HepG2 (cell line): ENCODE data around the gene CCDC3.

Source experiments
- CREB1 ChIP-seq, 2 experiments: fragments of 450-650 bp in 1 of 2; IDR thresholded peaks; 2 replicates each; pipeline ENCODE4 v1.6.1; 2016 to 2017; ENCODE audit warnings: control low read depth in 1 of 2, mild to moderate bottlenecking in 1 of 2, missing compliant biosample characterization in 1 of 2, missing genetic modification characterization in 1 of 2
- HHEX ChIP-seq: IDR thresholded peaks from 2 replicates; pipeline ENCODE4 v1.6.1; 2016; ENCODE audit warnings: control low read depth
- MLX ChIP-seq: IDR thresholded peaks from 2 replicates; pipeline ENCODE4 v1.6.1; 2016
- MTF1 ChIP-seq: sonication (generic); formaldehyde crosslinking; IDR thresholded peaks from 2 replicates; pipeline ENCODE4 v1.5.0; 2020; ENCODE audit warnings: missing genetic modification reagents
- MXD4 ChIP-seq: IDR thresholded peaks from 2 replicates; pipeline ENCODE4 v1.6.1; 2016; ENCODE audit warnings: mild to moderate bottlenecking, missing biosample characterization, missing genetic modification reagents
- NR2F6 ChIP-seq, 2 experiments: IDR thresholded peaks; 2 replicates each; pipeline ENCODE4 v1.6.1; 2016; ENCODE audit warnings: antibody characterized with exemption in 1 of 2, mild to moderate bottlenecking in 1 of 2
- PLRG1 ChIP-seq: fragments of 450-650 bp; conservative IDR thresholded peaks from 2 replicates; pipeline ENCODE4 v1.6.1; 2016
- SMARCC2 ChIP-seq: fragments of 450-650 bp; IDR thresholded peaks from 2 replicates; pipeline ENCODE4 v1.6.1; 2017; ENCODE audit warnings: antibody characterized with exemption, mild to moderate bottlenecking
- TCF12 ChIP-seq, 2 experiments: fragments of 450-650 bp in 1 of 2; sonication (generic) in 1 of 2; formaldehyde crosslinking in 1 of 2; IDR thresholded peaks; 2 replicates each; pipeline versions ENCODE4 v1.6.1 to v1.8.0; 2017 to 2022; ENCODE audit warnings: antibody characterized with exemption in 1 of 2, mild to moderate bottlenecking in 1 of 2, missing genetic modification reagents in 1 of 2, moderate library complexity in 1 of 2
- ZNF556 ChIP-seq: sonication (generic); formaldehyde crosslinking; IDR thresholded peaks from 2 replicates; pipeline ENCODE4 v1.4.0; 2020; ENCODE audit warnings: mild to moderate bottlenecking, missing genetic modification reagents, borderline replicate concordance

GRCh38 chr10:12888470-12888869 is 113.0 kb downstream of the CCDC3 start:
- TF ChIP-seq NR2F6 (IDR thresholded peaks at IDR 0.05): no peak
- TF ChIP-seq NR2F6 (CRISPR knock-in tag; IDR thresholded peaks at IDR 0.05): no peak
- no peak for TF ChIP-seq MLX (CRISPR knock-in tag)
- no peak for TF ChIP-seq TCF12 (IDR thresholded peaks at IDR 0.05)
- TF ChIP-seq TCF12 (CRISPR knock-in tag; IDR thresholded peaks at IDR 0.05): no peak
- TF ChIP-seq SMARCC2: no peak
- TF ChIP-seq HHEX: no peak
- TF ChIP-seq MTF1 (CRISPR knock-in tag): no peak
- no peak for TF ChIP-seq ZNF556 (CRISPR knock-in tag)
- TF ChIP-seq PLRG1: no peak
- TF ChIP-seq CREB1 (IDR thresholded peaks at IDR 0.05): no peak
- TF ChIP-seq CREB1 (CRISPR knock-in tag; IDR thresholded peaks at IDR 0.05): no peak
- TF ChIP-seq MXD4 (CRISPR knock-in tag): no peak
